K562 (cell line): ENCODE measurements around the gene SCIN. TPM values are rescaled to one million over a fixed set of nuclear protein-coding genes. Genes with fewer than 3 reads are reported as not detected.

ENCODE experiments used
- CHD4 ChIP-seq: fragments of 200-600 bp; sonication (generic); IDR thresholded peaks from 3 replicates; pipeline ENCODE4 v1.6.1; 2012; ENCODE audit warnings: low read depth, mild to moderate bottlenecking, mixed read lengths, low read length, inconsistent platforms; ENCODE audit not compliant: insufficient read depth, insufficient replicate concordance, poor library complexity, severe bottlenecking
- FOXK1 ChIP-seq: sonication (generic); formaldehyde crosslinking; IDR thresholded peaks from 2 replicates; pipeline ENCODE4 v1.8.0; 2022; ENCODE audit warnings: missing genetic modification reagents, mild to moderate bottlenecking, borderline replicate concordance
- IRF2 ChIP-seq: sonication (generic); formaldehyde crosslinking; IDR thresholded peaks from 2 replicates; pipeline ENCODE4 v1.8.1; 2022; ENCODE audit warnings: mild to moderate bottlenecking, missing genetic modification reagents
- OTX1 ChIP-seq: fragments of 450-650 bp; formaldehyde crosslinking; IDR thresholded peaks from 2 replicates; pipeline ENCODE4 v1.4.0; 2022; ENCODE audit warnings: mild to moderate bottlenecking
- PTBP1 ChIP-seq: fragments of 200-400 bp; formaldehyde crosslinking; IDR thresholded peaks from 2 replicates; pipeline ENCODE4 v1.6.1; 2017; ENCODE audit warnings: low read depth, low read length
- ZNF347 ChIP-seq: fragments of 450-650 bp; formaldehyde crosslinking; IDR thresholded peaks from 2 replicates; pipeline ENCODE4 v1.4.0; 2020; ENCODE audit warnings: low read depth, mild to moderate bottlenecking, moderate library complexity
- ZNF583 ChIP-seq: fragments of 250-450 bp; sonication (Bioruptor Pico); IDR thresholded peaks from 2 replicates; pipeline ENCODE4 v1.4.0; 2020
- polyA plus RNA-seq, 8 experiments: library from polyadenylated mRNA; depleted of rRNA in 4 of 8; stranded (reverse) in 5 of 8; unstranded in 3 of 8; fragments of >200 nt; fragmentation: Nextera tagmentation in 2 of 8; fragmentation: Illumina TruSeq in 1 of 8; extraction: Ambion mirVana in 2 of 8; extraction: Trizol in 1 of 8; gene quantifications; 2 replicates each; pipeline versions ENCODE4 v1.2.1 to v1.2.3, GENCODE V29; 2011 to 2014; ENCODE audit warnings: inconsistent platforms in 1 of 8, missing spikeins in 1 of 8
- total RNA-seq, 7 experiments: library from RNA; depleted of rRNA in 6 of 7; stranded (reverse); fragments of >200 nt in 6 of 7; fragmentation: Illumina TruSeq in 2 of 7; extraction: Trizol in 2 of 7; gene quantifications; 2 replicates each; pipeline versions ENCODE4 v1.2.1 to v1.2.3, GENCODE V29; 2011 to 2021; ENCODE audit warnings: low replicate concordance in 1 of 7
- TF ChIP-seq, protein P1 (sequence below), 2 experiments: fragments of 450-650 bp; formaldehyde crosslinking in 1 of 2; IDR thresholded peaks; 2 replicates each; pipeline versions ENCODE4 v1.4.0 to v1.6.1; 2014 to 2020; ENCODE audit warnings: mild to moderate bottlenecking in 2 of 2, borderline replicate concordance in 1 of 2, low read depth in 1 of 2

Gene SCIN
- total and polyA plus RNA-seq, 9 of the 15 experiments (the other 6 are each of a cell fraction or from before 2014, with no cell fraction given): 0.67 to 18.2 (median 10.6) TPM

DNA sequence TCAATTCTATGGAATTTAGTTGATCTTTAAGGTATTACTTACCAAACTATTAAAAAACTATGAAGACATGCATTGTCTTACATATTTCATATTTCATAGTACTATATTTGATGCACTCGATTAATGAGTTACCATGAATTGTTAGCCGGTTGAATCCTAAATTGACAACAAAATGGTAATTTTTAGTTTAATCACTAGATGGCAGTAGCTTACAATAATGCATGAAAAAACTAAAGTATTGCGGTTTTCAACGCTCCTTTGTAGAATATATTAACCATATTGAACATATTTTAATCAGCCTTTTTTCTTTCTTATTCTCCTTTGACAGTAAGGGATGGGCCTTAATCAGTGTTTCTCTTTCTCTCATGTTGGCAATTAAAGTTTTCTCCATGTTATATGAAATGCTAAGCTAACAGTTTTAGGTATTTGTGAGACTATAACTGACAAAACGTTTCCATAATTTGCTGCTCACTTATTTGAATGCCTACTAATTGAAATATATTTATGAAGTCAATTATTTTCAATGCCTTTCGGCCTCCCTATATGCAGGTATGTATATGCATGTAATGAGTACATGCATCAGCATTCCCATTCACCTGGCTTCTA, 68.4 kb downstream of the SCIN start (continued):
- TF ChIP-seq CHD4: no peak
- TF ChIP-seq ZNF347 (CRISPR knock-in tag): no peak
- no peak for TF ChIP-seq OTX1 (CRISPR knock-in tag)
- TF ChIP-seq, protein P1, sequence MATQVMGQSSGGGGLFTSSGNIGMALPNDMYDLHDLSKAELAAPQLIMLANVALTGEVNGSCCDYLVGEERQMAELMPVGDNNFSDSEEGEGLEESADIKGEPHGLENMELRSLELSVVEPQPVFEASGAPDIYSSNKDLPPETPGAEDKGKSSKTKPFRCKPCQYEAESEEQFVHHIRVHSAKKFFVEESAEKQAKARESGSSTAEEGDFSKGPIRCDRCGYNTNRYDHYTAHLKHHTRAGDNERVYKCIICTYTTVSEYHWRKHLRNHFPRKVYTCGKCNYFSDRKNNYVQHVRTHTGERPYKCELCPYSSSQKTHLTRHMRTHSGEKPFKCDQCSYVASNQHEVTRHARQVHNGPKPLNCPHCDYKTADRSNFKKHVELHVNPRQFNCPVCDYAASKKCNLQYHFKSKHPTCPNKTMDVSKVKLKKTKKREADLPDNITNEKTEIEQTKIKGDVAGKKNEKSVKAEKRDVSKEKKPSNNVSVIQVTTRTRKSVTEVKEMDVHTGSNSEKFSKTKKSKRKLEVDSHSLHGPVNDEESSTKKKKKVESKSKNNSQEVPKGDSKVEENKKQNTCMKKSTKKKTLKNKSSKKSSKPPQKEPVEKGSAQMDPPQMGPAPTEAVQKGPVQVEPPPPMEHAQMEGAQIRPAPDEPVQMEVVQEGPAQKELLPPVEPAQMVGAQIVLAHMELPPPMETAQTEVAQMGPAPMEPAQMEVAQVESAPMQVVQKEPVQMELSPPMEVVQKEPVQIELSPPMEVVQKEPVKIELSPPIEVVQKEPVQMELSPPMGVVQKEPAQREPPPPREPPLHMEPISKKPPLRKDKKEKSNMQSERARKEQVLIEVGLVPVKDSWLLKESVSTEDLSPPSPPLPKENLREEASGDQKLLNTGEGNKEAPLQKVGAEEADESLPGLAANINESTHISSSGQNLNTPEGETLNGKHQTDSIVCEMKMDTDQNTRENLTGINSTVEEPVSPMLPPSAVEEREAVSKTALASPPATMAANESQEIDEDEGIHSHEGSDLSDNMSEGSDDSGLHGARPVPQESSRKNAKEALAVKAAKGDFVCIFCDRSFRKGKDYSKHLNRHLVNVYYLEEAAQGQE (IDR thresholded peaks at IDR 0.05; ENCODE audit: borderline replicate concordance): peak; percentile 71; the same call in 1 of the 2 replicates
- TF ChIP-seq, protein P1 (CRISPR knock-in tag; IDR thresholded peaks at IDR 0.05; ENCODE audit: low read depth): no peak
- no peak for TF ChIP-seq ZNF583 (CRISPR knock-in tag)
- no peak for TF ChIP-seq FOXK1
- no peak for TF ChIP-seq IRF2 (CRISPR knock-in tag)
- no peak for TF ChIP-seq PTBP1
- TF ChIP-seq, all 486 proteins: peak for 8
